RPMI7951 (cell line): ENCODE data around the gene ZDHHC17. TPM values are rescaled to one million over a fixed set of nuclear protein-coding genes. Genes with fewer than 3 reads are reported as not detected.
"Not testable (repeated sequence)": the region's sequence is repeated elsewhere in the genome, so short reads cannot be mapped to it uniquely, and the experiment has no call there.

Experiments used
- DNase-seq: peaks from one replicate; pipeline ENCODE4 v3.0.0-alpha.2; 2012; ENCODE audit warnings: low read depth
- total RNA-seq: library from RNA; depleted of rRNA; stranded (reverse); fragments of >200 nt; shearing (Covaris generic); gene quantifications from 2 replicates; pipeline ENCODE4 v1.2.3, GENCODE V29; 2014

ZDHHC17 gene
- total RNA-seq, 1 experiment from 2014 or later = 25.0 TPM

DNA sequence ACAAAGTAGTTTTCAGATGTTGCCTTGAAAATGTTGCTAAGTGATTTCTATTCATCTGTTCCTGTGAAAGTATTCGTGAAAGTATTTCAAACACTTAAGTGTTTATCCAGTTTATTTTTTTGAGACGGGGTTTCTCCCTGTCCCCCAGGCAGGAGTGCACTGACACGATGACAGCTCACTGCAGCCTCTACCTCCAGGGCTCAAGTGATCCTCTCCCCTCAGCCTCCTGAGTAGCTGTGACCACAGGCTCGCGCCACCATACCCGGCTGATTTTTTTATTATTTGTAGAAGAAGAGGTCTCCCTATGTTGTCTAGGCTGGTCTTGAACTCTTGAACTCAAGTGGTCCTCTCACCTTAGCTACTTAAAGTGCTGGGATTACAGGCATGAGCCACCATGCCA lies 1.7 kb downstream of the ZDHHC17 start:
- no peak for DNase-seq

GRCh38 chr12:76766161-76766560 lies 2.2 kb downstream of the ZDHHC17 start:
- no peak for DNase-seq

- DNase-seq = no peak
These were observed 4.7 kb downstream of the ZDHHC17 start for GRCh38 chr12:76768576-76768975.

GRCh38 chr12:76777765-76778216 lies 13.9 kb downstream of the ZDHHC17 start:
- no peak for DNase-seq

GRCh38 chr12:76778364-76778763 lies 14.4 kb downstream of the ZDHHC17 start:
- DNase-seq = no peak

- DNase-seq = not testable (repeated sequence)
These were observed 15.4 kb downstream of the ZDHHC17 start for GRCh38 chr12:76779310-76779709.

GRCh38 chr12:76781321-76781720 lies 17.4 kb downstream of the ZDHHC17 start:
- DNase-seq = no peak

- DNase-seq = no peak
These were observed 18.6 kb downstream of the ZDHHC17 start for GRCh38 chr12:76782526-76782925.

- DNase-seq = peak; percentile 25
These were observed 20.7 kb downstream of the ZDHHC17 start for GRCh38 chr12:76784600-76785051.

DNA sequence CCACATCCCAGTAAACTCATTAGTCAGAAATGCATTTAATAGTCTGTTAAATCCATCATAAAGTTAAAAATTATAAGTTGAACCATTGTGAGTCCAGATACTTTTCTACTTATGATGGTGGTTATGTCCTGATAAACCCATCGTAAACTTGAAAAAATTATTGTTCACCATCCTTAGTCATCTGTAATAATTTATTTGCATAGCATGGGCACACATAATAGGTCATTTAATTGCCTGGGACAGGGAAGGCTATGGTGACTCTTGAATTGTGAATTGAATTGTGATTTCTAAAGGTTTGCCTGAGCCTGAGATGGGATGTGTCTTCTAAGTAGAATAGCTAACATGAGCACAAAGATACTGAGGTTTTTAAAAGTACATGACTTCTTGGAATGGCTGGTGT lies 21.5 kb downstream of the ZDHHC17 start:
- no peak for DNase-seq

GRCh38 chr12:76786986-76787385 lies 23.1 kb downstream of the ZDHHC17 start:
- no peak for DNase-seq

- DNase-seq = no peak
These were observed 23.8 kb downstream of the ZDHHC17 start for GRCh38 chr12:76787689-76788088.

GRCh38 chr12:76789335-76790050 lies 25.6 kb downstream of the ZDHHC17 start:
- DNase-seq = no peak

GRCh38 chr12:76790564-76791552 lies 26.9 kb downstream of the ZDHHC17 start:
- DNase-seq = peak; percentile 13

DNA sequence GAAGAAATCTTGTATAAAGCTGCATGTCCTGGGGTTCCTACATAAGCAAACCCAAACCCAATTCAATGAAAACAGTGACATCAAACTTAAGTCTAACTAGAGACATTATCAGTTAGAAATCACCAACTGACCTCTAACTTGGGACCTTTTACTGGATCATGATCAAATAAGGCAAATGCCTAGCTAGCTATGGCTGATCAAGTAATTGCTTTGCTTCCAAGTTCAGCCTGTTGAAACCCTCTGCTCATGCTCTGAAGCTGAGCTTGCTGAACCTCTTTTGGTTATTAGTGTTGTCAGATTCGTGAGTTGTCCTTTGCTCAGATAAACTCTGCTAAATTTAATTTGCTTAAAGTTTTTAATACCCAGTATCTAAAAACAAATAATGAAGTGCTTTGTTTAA lies 28.9 kb downstream of the ZDHHC17 start:
- DNase-seq = no peak

- no peak for DNase-seq
These were observed 34.9 kb downstream of the ZDHHC17 start for GRCh38 chr12:76798864-76799263.

DNA sequence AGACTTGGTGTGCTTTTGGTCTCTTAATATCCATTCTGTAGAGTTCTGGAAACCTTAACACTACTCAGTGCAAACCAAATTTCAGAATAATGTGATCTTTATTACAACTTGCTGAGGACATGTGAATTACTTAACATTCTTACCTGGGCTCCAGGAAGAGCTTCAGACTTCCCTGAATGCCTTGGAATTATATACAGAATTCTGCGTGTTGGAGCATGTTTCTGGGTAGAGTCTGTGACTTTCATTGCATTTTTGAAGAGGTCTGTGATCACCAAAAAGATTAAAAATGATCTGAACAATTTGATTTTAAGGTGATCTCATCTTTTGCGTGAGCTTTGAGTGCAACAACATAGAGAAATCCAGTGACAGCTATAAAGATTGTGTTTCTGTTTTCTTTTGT lies 35.4 kb downstream of the ZDHHC17 start:
- DNase-seq = no peak

- no peak for DNase-seq
These were observed 38.1 kb downstream of the ZDHHC17 start for GRCh38 chr12:76802060-76802459.

- no peak for DNase-seq
These were observed 40.6 kb downstream of the ZDHHC17 start for GRCh38 chr12:76804435-76804976.

DNA sequence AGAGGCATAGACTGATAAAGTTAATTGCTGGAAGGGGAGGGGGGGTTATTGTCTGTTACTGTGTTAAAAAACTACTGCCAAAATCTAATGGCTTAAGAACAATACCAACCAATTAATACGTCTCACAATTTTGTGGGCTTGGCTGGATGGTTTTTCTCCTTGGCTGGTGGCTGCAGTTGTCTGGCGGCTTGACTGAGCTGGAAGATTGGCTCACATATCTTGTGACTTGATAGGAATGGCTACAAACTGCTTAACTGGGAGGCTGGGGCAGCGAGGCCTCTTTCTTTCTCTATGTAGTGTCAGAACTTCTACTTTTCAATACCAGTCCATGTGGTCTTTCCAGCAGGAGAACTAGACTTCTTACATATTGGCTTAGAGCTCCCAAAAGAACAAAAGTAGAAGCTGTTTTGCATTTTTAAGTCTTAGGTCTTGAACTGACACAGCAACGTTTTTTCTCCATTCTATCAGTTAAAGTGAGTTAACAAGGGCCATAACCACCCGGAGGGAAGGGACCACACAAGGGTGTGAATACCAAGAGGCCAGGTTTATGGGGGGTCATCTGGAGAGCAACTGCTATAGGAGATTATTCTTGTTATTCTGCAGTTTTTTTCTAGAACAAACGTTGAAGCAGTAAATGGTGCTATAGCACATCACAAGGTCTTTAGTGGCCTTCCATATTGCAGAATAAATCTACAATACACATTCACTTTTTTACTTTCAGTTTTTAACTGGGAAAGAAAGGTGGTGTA lies 46.9 kb downstream of the ZDHHC17 start:
- no peak for DNase-seq

DNA sequence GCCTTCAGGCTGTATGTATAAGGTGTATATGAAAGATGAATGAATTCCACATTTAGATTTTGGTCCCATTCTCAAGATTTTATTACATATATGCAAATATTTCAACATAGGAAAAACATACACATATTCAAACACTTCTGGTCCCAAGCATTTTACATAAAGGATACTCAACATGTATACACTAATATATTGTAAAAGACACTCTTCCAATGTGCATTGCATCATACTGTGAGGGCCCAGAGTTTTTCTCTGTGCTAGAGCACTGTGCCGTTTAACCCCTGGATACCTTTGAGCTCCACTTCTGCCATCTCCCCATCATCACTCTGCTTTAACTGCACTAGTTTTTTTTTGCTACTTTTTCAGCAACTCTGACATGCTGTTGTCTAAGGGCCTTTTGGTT lies 48.1 kb downstream of the ZDHHC17 start:
- no peak for DNase-seq

DNA sequence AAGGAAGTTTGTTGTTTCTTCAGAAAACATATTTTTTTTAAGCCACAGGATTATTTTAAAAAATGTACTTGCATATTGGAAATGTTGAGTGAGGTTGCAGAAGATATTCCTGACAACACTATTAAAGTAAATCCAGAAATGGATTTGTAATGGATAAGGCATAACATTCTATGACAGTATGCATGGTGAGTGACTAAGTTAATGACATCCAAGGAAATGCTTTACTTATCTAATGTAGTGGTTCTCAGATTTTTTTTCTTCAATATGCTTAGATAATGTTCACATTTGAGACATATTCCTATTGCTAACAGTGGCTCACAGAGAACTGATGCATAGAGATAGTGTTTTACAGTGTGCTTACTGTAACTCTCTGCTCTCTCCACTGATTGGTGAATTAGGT lies 49.4 kb downstream of the ZDHHC17 start:
- no peak for DNase-seq
